Measurements from ENCODE around the gene SIDT2. TPM values are rescaled to one million over a fixed set of nuclear protein-coding genes. Genes with fewer than 3 reads are reported as not detected.

The SIDT2 gene
- total RNA-seq, 4 donors from 2014 or later: 42.6 to 130 (median 74.7) TPM

GRCh38 chr11:117169736-117170135, 8.8 kb upstream of the SIDT2 start:
- TF ChIP-seq, protein P1, sequence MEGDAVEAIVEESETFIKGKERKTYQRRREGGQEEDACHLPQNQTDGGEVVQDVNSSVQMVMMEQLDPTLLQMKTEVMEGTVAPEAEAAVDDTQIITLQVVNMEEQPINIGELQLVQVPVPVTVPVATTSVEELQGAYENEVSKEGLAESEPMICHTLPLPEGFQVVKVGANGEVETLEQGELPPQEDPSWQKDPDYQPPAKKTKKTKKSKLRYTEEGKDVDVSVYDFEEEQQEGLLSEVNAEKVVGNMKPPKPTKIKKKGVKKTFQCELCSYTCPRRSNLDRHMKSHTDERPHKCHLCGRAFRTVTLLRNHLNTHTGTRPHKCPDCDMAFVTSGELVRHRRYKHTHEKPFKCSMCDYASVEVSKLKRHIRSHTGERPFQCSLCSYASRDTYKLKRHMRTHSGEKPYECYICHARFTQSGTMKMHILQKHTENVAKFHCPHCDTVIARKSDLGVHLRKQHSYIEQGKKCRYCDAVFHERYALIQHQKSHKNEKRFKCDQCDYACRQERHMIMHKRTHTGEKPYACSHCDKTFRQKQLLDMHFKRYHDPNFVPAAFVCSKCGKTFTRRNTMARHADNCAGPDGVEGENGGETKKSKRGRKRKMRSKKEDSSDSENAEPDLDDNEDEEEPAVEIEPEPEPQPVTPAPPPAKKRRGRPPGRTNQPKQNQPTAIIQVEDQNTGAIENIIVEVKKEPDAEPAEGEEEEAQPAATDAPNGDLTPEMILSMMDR (IDR thresholded peaks at IDR 0.05): no peak
- TF ChIP-seq POLR2AphosphoS5 (IDR thresholded peaks at IDR 0.05): no peak
- TF ChIP-seq EP300 (IDR thresholded peaks at IDR 0.05): no peak
- no peak for TF ChIP-seq POLR2A (IDR thresholded peaks at IDR 0.05)
- Histone ChIP-seq H3K27ac (no peak overlapping the region), H3K4me1 (peaks cover 7% of the 10 kb centered on the region), H3K36me3 (peaks cover 53% of the 10 kb centered on the region), H3K27me3 (no peaks in the 10 kb centered on the region), H3K9me3 (no peaks in the 10 kb centered on the region), H3K4me3 (no peak overlapping the region)
- no peak for DNase-seq (ENCODE audit: low spot score in 2 of 2)
- WGBS: 94% methylated on average over 2 of the region's 2 CpGs

DNA sequence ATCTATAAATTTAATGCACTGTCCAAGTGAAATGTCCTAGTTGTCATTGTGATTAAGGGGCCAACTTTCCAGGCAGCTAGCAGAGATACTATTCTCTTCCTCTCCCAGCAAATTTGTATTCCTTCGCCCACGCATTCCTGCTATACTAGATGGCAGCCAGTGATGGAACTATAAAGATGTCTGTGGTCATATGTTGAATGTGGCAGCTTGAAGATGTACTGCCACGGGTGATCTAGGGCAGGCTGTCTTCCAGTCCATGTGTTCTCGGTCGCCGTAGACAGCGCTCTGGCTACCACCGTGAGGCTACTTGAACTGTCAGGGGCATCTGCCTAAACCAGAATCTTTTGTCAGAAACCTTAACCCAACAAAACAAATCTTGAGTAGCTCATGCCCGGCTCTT, 8.3 kb upstream of the SIDT2 start:
- H3K9me3 ChIP-seq: no peaks in the 10 kb centered on the region
- TF ChIP-seq, protein P1 (IDR thresholded peaks at IDR 0.05): no peak
- TF ChIP-seq POLR2A (IDR thresholded peaks at IDR 0.05) (no peak), EP300 (IDR thresholded peaks at IDR 0.05) (no peak), POLR2AphosphoS5 (IDR thresholded peaks at IDR 0.05) (no peak)
- H3K27me3 ChIP-seq: no peaks in the 10 kb centered on the region
- no peak overlapping the region for H3K27ac ChIP-seq
- peaks cover 7% of the 10 kb centered on the region for H3K4me1 ChIP-seq
- H3K4me3 ChIP-seq: no peak overlapping the region
- 86% methylated on average over 9 of the region's 9 CpGs for WGBS
- no peak for DNase-seq (ENCODE audit: low spot score in 2 of 2)
- H3K36me3 ChIP-seq: peaks cover 48% of the 10 kb centered on the region

DNA sequence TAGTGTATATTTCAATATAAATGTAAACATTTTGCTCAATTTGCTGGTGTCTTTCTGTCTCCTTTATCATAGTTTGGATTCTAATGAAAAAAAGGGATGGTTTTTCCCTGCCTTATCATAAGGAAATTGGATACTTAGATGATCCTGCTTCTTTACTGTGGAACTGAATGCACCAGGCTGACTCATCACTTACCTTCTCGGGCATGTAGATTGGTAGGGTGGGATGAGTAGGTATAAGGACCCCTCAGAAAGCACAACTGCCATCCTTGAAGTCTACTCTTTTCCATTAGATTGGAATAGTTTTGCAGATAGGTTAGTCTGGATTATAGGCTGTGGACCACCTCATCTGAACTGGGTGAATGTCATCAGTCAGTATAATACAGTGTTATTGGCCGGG, 7.5 kb upstream of the SIDT2 start:
- Histone ChIP-seq H3K4me1 (peaks cover 7% of the 10 kb centered on the region), H3K27ac (no peak overlapping the region), H3K36me3 (peaks cover 40% of the 10 kb centered on the region), H3K27me3 (no peaks in the 10 kb centered on the region), H3K9me3 (no peaks in the 10 kb centered on the region), H3K4me3 (no peak overlapping the region)
- WGBS: 96% methylated on average over 2 of the region's 2 CpGs
- DNase-seq (ENCODE audit: low spot score in 2 of 2): no peak
- TF ChIP-seq, protein P1 (IDR thresholded peaks at IDR 0.05): no peak
- TF ChIP-seq EP300 (IDR thresholded peaks at IDR 0.05): no peak
- TF ChIP-seq POLR2AphosphoS5 (IDR thresholded peaks at IDR 0.05): no peak
- TF ChIP-seq POLR2A (IDR thresholded peaks at IDR 0.05): no peak

DNA sequence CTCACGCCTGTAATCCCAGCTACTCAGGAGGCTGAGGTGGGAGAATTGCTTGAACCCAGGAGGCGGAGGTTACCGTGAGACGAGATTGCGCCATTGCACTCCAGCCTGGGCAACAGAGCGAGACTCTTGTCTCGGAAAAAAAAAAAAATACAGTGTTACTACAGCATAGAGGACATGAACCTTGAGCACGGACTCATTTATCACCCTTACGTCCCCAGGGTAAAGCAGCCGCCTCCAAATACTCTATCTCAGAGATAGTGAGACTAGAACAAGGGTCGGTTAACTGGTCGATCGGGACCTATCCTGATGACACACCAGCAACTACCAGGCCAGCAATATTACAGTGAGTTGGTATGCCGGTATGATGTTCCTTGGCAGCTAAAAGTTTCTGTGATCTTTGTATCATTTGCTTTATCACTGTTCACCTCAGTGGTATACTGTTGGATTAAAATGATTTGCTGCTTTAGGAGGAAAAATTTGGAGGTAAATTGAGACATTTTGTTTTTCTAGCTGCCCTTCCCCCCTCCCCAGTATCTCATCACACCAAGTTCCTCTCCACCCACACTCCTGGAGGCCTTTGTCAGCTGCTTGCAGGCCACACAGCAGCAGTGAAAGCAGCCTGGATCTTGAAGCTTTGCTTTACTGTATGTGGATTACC, 7.0 kb upstream of the SIDT2 start:
- TF ChIP-seq, protein P1 (IDR thresholded peaks at IDR 0.05): no peak
- TF ChIP-seq POLR2AphosphoS5 (IDR thresholded peaks at IDR 0.05): no peak
- TF ChIP-seq EP300 (IDR thresholded peaks at IDR 0.05): no peak
- TF ChIP-seq POLR2A (IDR thresholded peaks at IDR 0.05): no peak
- 84% methylated on average over 14 of the region's 14 CpGs for WGBS
- peak in 1 of 2 donors; percentile 54 for DNase-seq (ENCODE audit: low spot score in 2 of 2)
- Histone ChIP-seq H3K27ac (no peak overlapping the region), H3K4me1 (peaks cover 7% of the 10 kb centered on the region), H3K27me3 (no peaks in the 10 kb centered on the region), H3K9me3 (no peaks in the 10 kb centered on the region), H3K4me3 (no peak overlapping the region), H3K36me3 (peaks cover 37% of the 10 kb centered on the region)

DNA sequence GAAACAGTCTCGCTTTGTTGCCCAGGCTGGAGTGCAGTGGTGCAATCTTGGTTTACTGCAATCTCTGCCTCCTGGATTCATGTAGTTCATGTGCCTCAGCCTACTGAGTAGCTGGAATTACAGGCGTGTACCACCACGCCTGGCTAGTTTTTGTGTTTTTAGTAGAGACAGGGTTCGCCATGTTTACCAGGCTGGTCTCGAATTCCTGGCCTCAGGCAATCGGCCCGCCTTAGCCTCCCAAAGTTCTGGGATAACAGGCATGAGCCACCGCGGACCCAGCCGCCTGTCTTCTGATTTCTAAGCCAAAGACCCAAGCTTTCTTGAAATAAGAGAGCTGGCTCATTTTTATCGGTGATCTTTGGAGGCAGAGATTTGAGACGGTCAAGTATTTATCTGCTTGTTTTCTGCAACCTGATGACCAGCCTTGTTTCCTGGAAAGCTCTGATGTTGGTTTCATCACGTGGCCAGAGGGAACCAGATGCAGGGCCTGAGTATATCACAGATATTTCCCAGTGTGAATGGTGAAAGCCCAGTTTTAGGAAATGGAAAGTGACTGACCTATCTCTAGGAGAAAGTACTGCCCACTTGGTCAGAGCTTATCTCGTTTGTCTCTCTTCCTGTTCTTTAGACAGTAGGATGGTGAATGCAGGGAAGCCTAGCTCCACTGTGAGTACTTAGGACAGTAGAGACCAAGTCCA, 5.7 kb upstream of the SIDT2 start:
- DNase-seq (ENCODE audit: low spot score in 2 of 2): peak in 1 of 2 donors; percentile 41
- no peaks in the 10 kb centered on the region for H3K9me3 ChIP-seq
- peak overlapping the region; percentile 10 for H3K27ac ChIP-seq
- peaks cover 25% of the 10 kb centered on the region for H3K36me3 ChIP-seq
- WGBS: 62% methylated on average over 14 of the region's 14 CpGs
- H3K27me3 ChIP-seq: no peaks in the 10 kb centered on the region
- H3K4me1 ChIP-seq: peaks cover 3% of the 10 kb centered on the region
- TF ChIP-seq, protein P1 (IDR thresholded peaks at IDR 0.05): no peak
- TF ChIP-seq EP300 (IDR thresholded peaks at IDR 0.05) (no peak), POLR2AphosphoS5 (IDR thresholded peaks at IDR 0.05) (no peak), POLR2A (IDR thresholded peaks at IDR 0.05) (no peak)
- no peak overlapping the region for H3K4me3 ChIP-seq
